ENCODE data around the gene STAT6. TPM values are rescaled to one million over a fixed set of nuclear protein-coding genes. Genes with fewer than 3 reads are reported as not detected.

Gene STAT6
- polyA plus RNA-seq, 1 experiment, result 177 TPM

DNA sequence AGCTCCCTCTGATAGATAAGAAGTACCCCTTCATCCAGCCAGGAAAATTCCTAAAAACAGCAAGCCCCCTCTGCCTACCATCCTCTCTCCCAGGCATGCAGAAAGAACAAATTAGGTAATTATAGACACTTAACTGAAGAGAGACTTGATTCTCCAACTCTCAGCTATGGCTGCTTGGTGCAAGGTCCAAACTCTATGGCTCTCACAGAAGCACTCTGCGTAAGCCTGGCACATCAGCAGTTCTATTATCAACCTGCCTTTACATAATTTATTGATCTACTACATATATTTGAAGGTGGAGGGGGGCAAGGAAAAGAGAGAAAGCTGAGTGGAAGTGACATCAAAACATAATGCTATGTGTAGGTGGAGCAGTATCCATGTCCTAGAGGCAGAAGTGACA lies 60.2 kb downstream of the STAT6 start:
- no peaks in the 10 kb centered on the region; the same call in 1 of the 2 replicates for H3K27me3 ChIP-seq (ENCODE audit: control insufficient read depth, insufficient read depth, low read length)
- ChIA-PET POLR2A (no interaction called here), CTCF (interaction anchor here (1.9 to 6.0 kb wide), 5 partner anchors 10 to 61 kb away, joined by 4 to 37 read pairs (median 8); partner anchors contain the start of gene STAT6)
- no peak overlapping the region for H3K4me3 ChIP-seq (ENCODE audit: low read depth, low read length)
- no peaks in the 10 kb centered on the region for H3K36me3 ChIP-seq (ENCODE audit: control insufficient read depth, insufficient read depth, low read length)
- DNase-seq (ENCODE audit: low read depth), result no peak
- no peak for TF ChIP-seq CTCF (IDR thresholded peaks at IDR 0.05; ENCODE audit: insufficient read depth, low read depth, low read length)

DNA sequence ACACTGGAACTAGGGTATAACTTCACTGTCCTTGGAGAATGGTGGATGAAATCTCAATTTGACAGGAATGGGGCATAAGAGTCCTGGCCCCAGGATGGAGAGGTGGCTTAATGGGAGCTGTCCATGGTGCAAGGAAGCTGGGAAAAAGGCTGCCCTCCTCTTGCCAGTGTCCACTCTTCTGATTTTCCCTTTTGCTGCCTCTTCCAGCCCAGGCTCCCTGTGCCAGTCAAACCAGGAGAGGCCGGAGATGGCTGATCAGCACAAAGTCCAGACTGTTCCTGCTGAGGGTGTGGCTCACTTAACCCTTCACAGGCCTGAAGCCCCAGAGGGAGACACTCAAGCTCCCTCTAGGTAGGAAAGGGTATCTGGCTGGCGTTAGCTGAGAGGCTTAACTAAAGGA lies 61.3 kb downstream of the STAT6 start, which contains the start of gene MYO1A:
Gene MYO1A, minus strand, starts transcription at position 240 of the 400 bp plus-strand sequence. CDS start 1,806 bp downstream, outside the sequence.
- CTCF ChIA-PET, result interaction anchor here (0.9 to 6.0 kb wide), 10 partner anchors 9 to 62 kb away, joined by 3 to 37 read pairs (median 4); partner anchors contain the start of gene STAT6
- H3K4me3 ChIP-seq (ENCODE audit: low read depth, low read length), result no peak within 1 kb of the TSS
- POLR2A ChIA-PET, result interaction anchor here (0.6 kb wide), 1 partner anchor 41 kb away, joined by 3 read pairs; no protein-coding TSS in a partner anchor
- no peaks in the 10 kb centered on the region for H3K36me3 ChIP-seq (ENCODE audit: control insufficient read depth, insufficient read depth, low read length)
- no peaks in the 10 kb centered on the region; the same call in none of the 2 replicates for H3K27me3 ChIP-seq (ENCODE audit: control insufficient read depth, insufficient read depth, low read length)
- DNase-seq (ENCODE audit: low read depth), result no peak
- no peak for TF ChIP-seq CTCF (IDR thresholded peaks at IDR 0.05; ENCODE audit: insufficient read depth, low read depth, low read length)

DNA sequence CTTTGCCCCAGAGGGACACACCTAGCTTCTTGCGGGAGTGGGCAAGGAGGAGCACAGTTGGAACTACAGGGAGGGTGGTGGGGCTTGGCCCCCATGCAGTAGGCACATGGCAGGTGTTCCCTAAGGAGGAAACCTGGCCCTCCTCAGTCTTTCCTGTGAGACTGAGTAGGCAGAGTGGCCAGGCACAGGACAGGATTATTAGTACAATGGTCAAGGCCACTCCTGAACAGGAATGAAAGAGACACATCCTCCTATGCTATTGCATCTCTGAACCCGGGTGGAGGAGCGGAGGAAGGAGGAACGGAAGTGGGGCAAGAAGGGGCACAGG lies 62.1 kb downstream of the STAT6 start:
- TF ChIP-seq CTCF (IDR thresholded peaks at IDR 0.05; ENCODE audit: insufficient read depth, low read depth, low read length), result no peak
- Histone ChIP-seq H3K36me3 (ENCODE audit: control insufficient read depth, insufficient read depth, low read length) (no peaks in the 10 kb centered on the region), H3K4me3 (ENCODE audit: low read depth, low read length) (no peak overlapping the region), H3K27me3 (ENCODE audit: control insufficient read depth, insufficient read depth, low read length) (no peaks in the 10 kb centered on the region; the same call in none of the 2 replicates)
- POLR2A ChIA-PET, result no interaction called here
- CTCF ChIA-PET, result interaction anchor here (0.9 to 6.0 kb wide), 6 partner anchors 8 to 63 kb away, joined by 3 to 37 read pairs (median 6); partner anchors contain the start of gene STAT6
- DNase-seq (ENCODE audit: low read depth), result no peak

DNA sequence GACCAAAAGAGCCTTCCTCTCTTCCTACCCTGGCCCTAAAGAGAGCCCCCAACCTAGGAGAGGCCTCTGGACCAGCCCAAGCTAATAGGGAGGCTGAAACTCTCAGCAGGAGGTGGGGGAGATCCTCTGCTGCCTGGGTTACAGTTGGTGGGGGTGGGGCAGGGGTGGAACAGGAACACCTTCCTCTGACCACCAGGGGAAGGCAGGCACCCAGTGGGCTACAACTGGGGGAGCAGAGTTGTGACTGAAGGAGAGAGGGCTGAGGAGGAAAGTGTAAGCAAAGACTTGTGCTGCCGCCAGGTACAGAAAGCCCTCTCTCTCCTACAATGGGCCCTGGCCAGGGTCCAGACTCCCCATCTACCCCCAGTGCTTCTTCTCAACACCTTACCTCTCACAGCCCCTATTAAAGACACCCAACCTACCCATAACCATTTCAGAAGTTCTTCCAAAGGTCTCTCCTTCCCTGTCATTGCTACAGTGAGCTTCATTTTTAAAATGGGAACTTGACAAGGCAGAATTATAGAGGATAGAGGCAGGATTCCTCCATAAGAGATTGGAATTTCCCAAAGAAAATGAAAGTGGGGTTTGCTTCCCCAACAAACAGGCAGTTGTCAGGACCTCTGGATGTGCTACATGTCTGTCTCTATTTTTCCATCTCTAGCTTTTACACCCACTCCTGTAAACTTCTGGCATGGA lies 62.6 kb downstream of the STAT6 start:
- no peak for DNase-seq (ENCODE audit: low read depth)
- Histone ChIP-seq H3K36me3 (ENCODE audit: control insufficient read depth, insufficient read depth, low read length) (no peaks in the 10 kb centered on the region), H3K27me3 (ENCODE audit: control insufficient read depth, insufficient read depth, low read length) (no peaks in the 10 kb centered on the region; the same call in none of the 2 replicates), H3K4me3 (ENCODE audit: low read depth, low read length) (no peak overlapping the region)
- ChIA-PET CTCF (interaction anchor here (1.1 to 6.0 kb wide), 4 partner anchors 13 to 286 kb away, joined by 3 to 37 read pairs (median 12); partner anchors contain the start of gene HSD17B6), POLR2A (interaction anchor here (0.6 kb wide), 1 partner anchor 40 kb away, joined by 4 read pairs; the partner anchor contains the start of gene NAB2)
- no peak for TF ChIP-seq CTCF (IDR thresholded peaks at IDR 0.05; ENCODE audit: insufficient read depth, low read depth, low read length)

- H3K27me3 ChIP-seq (ENCODE audit: control insufficient read depth, insufficient read depth, low read length), result peaks cover 2% of the 10 kb centered on the region
- no peak for TF ChIP-seq CTCF (IDR thresholded peaks at IDR 0.05; ENCODE audit: insufficient read depth, low read depth, low read length)
- DNase-seq (ENCODE audit: low read depth), result peak; percentile 33
- ChIA-PET CTCF (interaction anchor here (1.1 to 6.0 kb wide), 4 partner anchors 13 to 285 kb away, joined by 3 to 37 read pairs (median 12); partner anchors contain the start of gene HSD17B6), POLR2A (interaction anchor here (0.6 kb wide), 1 partner anchor 41 kb away, joined by 4 read pairs; the partner anchor contains the start of gene NAB2)
- no peak overlapping the region for H3K4me3 ChIP-seq (ENCODE audit: low read depth, low read length)
- H3K36me3 ChIP-seq (ENCODE audit: control insufficient read depth, insufficient read depth, low read length), result no peaks in the 10 kb centered on the region
Observed at GRCh38 chr12:57047981-57048380, 63.2 kb downstream of the STAT6 start.

Measured in BJ (cell line).